B cell (primary cell): ENCODE data around the gene DSG1. TPM values are rescaled to one million over a fixed set of nuclear protein-coding genes. Genes with fewer than 3 reads are reported as not detected.

ENCODE experiments used
- ATAC-seq: fragments of 200-7000 bp; cut with Tn5 transposase; one replicate; pipeline ENCODE4 v1.10.0; 2021; ENCODE audit warnings: low read depth, mild to moderate bottlenecking, moderate number of reproducible peaks, moderate library complexity
- CTCF ChIA-PET: fragments of 350-600 bp; sonication (Branson Sonifier 250); formaldehyde crosslinking; loops from one replicate; lab custom pipeline; 2021; ENCODE audit warnings: antibody characterized with exemption, inconsistent platforms; lab: Charles Lee
- POLR2A ChIA-PET: fragments of 350-600 bp; sonication (Branson Sonifier 250); formaldehyde crosslinking; loops from one replicate; lab custom pipeline; 2021; ENCODE audit warnings: antibody characterized with exemption; lab: Charles Lee
- DNase-seq: peaks from one replicate; pipeline ENCODE4 v3.0.0; 2013
- H2AFZ ChIP-seq: 2 replicates; pipeline ENCODE4 v1.6.1; 2012; ENCODE audit warnings: mild to moderate bottlenecking, low read depth, low read length; ENCODE audit not compliant: insufficient read depth, poor library complexity, severe bottlenecking
- H3K27ac ChIP-seq, 2 donors: 1 replicate in 1 of 2; 2 replicates in 1 of 2; pipeline ENCODE4 v1.5.1; 2012 to 2013; ENCODE audit warnings: low read length in 2 of 2, mild to moderate bottlenecking in 2 of 2, moderate library complexity in 1 of 2
- H3K27me3 ChIP-seq, 4 experiments: fragments of 200-600 bp in 1 of 4; sonication (generic) in 1 of 4; replicated peaks in 1 of 4; 1 replicate in 2 of 4; 2 replicates in 2 of 4; pipeline versions ENCODE4 v1.6.1 to v1.7.0; 2013 to 2016; ENCODE audit warnings: low read length in 3 of 4, mild to moderate bottlenecking in 2 of 4, mixed read lengths in 1 of 4, moderate library complexity in 1 of 4; ENCODE audit not compliant: insufficient read depth in 4 of 4, control insufficient read depth in 3 of 4; ENCODE audit errors: control extremely low read depth in 1 of 4
- H3K36me3 ChIP-seq, 2 experiments: replicated peaks in 1 of 2; 1 replicate in 1 of 2; 2 replicates in 1 of 2; pipeline versions ENCODE4 v1.6.1 to v1.7.1; 2013; ENCODE audit warnings: low read length in 1 of 2; ENCODE audit not compliant: insufficient read depth in 2 of 2, control insufficient read depth in 1 of 2; ENCODE audit errors: control extremely low read depth in 1 of 2, extremely low read depth in 1 of 2
- H3K4me1 ChIP-seq, 2 donors: fragments of 200-600 bp in 1 of 2; sonication (generic) in 1 of 2; 1 replicate in 1 of 2; 2 replicates in 1 of 2; pipeline versions ENCODE4 v1.5.1 to v1.6.1; 2013 to 2017; ENCODE audit warnings: low read length in 2 of 2; ENCODE audit not compliant: control insufficient read depth in 2 of 2, insufficient read depth in 2 of 2
- H3K4me2 ChIP-seq: replicated peaks from 2 replicates; pipeline ENCODE3; 2012; ENCODE audit warnings: mild to moderate bottlenecking, low read depth, low read length; ENCODE audit not compliant: poor library complexity, severe bottlenecking
- H3K4me3 ChIP-seq, 5 experiments: fragments of 200-600 bp in 1 of 5; sonication (generic) in 1 of 5; 1 replicate in 3 of 5; 2 replicates in 2 of 5; pipeline versions ENCODE4 v1.5.1 to v1.7.0; 2011 to 2016; ENCODE audit warnings: low read length in 4 of 5, mild to moderate bottlenecking in 4 of 5, low read depth in 2 of 5, control low read depth in 1 of 5, moderate library complexity in 1 of 5; ENCODE audit not compliant: insufficient read depth in 1 of 5; ENCODE audit errors: control extremely low read depth in 1 of 5, extremely low read depth in 1 of 5
- H3K79me2 ChIP-seq: fragments of 200-600 bp; sonication (generic); one replicate; pipeline ENCODE4 v1.6.0; 2016; ENCODE audit warnings: low read length; ENCODE audit not compliant: control insufficient read depth, insufficient read depth
- H3K9ac ChIP-seq: fragments of 200-600 bp; sonication (generic); 2 replicates; pipeline ENCODE4 v1.6.1; 2017; ENCODE audit warnings: mild to moderate bottlenecking, low read length, moderate library complexity
- H3K9me3 ChIP-seq, 3 donors: one replicate each; pipeline versions ENCODE4 v1.6.1 to v1.7.1; 2013; ENCODE audit warnings: low read length in 2 of 3; ENCODE audit not compliant: control insufficient read depth in 2 of 3, insufficient read depth in 1 of 3; ENCODE audit errors: control extremely low read depth in 1 of 3
- H4K20me1 ChIP-seq: 2 replicates; pipeline ENCODE4 v1.6.0; 2012; ENCODE audit warnings: mild to moderate bottlenecking, low read length; ENCODE audit not compliant: insufficient read depth, control insufficient read depth, poor library complexity, severe bottlenecking
- H3K27ac Mint-ChIP-seq: one replicate; pipeline ENCODE4 v1.8.0; 2021; ENCODE audit warnings: mixed read lengths
- H3K27me3 Mint-ChIP-seq: one replicate; pipeline ENCODE4 v1.8.0; 2021; ENCODE audit warnings: mixed read lengths
- H3K4me1 Mint-ChIP-seq: one replicate; pipeline ENCODE4 v1.8.0; 2021; ENCODE audit warnings: mixed read lengths
- H3K4me3 Mint-ChIP-seq: one replicate; pipeline ENCODE4 v1.8.0; 2021; ENCODE audit warnings: mixed read lengths
- H3K9me3 Mint-ChIP-seq: one replicate; pipeline ENCODE4 v1.8.0; 2022; ENCODE audit warnings: mixed read lengths; ENCODE audit not compliant: insufficient read depth
- EZH2 ChIP-seq: IDR thresholded peaks from 2 replicates; pipeline ENCODE4 v1.6.1; 2012; ENCODE audit warnings: borderline replicate concordance, low read depth, mild to moderate bottlenecking, moderate library complexity, low read length; ENCODE audit not compliant: insufficient read depth, poor library complexity, severe bottlenecking
- WGBS: methylation state at CpG from one replicate; pipeline ENCODE4 v1.1.5; 2013; ENCODE audit warnings: missing lambda C conversion rate; ENCODE audit not compliant: insufficient coverage; 5-methylcytosine and 5-hydroxymethylcytosine counted together
- intact Hi-C: fragments of 100-400 bp; cut with micrococcal nuclease; formaldehyde crosslinking; loops from one replicate; pipeline ENCODE4 v1.10.0; 2022
- polyA plus RNA-seq: library from polyadenylated mRNA; depleted of rRNA; stranded (reverse); fragments of >200 nt; gene quantifications from 2 replicates; pipeline ENCODE4 v1.2.3, GENCODE V29; 2012
- total RNA-seq, 2 donors: library from RNA; stranded (reverse); fragments of 120-200 nt in 1 of 2; gene quantifications; 1 replicate in 1 of 2; 2 replicates in 1 of 2; pipeline versions ENCODE4 v1.2.3 to v1.2.4, GENCODE V29; 2013 to 2022
- TF ChIP-seq, protein P1 (sequence below): fragments of 200-600 bp; IDR thresholded peaks from one replicate; pipeline ENCODE4 v1.8.0; 2022; ENCODE audit warnings: antibody characterized with exemption, mild to moderate bottlenecking

The DSG1 gene
- total and polyA plus RNA-seq, 2 donors (not counting 1 experiment from before 2014, with no cell fraction given), result not detected

DNA sequence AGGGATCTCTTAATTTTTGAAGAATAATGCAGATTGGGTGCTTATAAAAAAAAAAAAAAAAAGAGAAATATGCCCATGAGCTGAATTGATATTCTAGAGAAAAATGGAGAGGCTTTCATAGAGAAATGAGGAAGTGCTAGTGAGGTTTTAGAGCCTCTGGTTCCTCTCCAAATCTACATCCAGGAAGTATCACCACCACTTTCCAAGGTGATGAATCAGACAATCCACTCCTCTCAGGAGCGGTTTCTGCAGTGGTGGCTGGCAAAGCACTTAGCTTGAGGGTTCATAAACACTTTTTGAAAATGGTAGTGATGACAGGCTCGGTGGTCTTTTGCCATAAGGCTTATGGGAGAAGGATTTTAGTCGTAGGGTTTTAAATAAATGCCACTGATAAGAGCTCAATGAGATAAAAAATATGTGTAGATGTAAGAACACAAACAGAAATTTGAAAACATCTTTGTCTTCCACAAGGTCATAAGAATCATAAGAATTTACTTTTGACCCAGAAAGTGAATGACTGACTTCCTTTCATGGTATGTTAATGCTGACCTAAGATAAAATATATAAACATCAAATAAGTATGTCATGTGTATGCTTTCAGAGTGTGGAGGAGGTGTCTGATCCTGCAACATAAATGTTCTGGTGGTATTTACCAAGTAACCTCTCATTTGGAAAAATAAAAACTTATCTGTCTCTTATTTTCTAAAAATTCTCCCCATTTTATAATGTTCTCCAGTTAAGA is 42.1 kb upstream of the DSG1 start:
- no CpG with 5 or more reads among the region's 3 CpGs for WGBS
- Histone ChIP-seq H3K4me3 (no peak overlapping the region), H3K27ac (no peak overlapping the region), H3K9ac (no peak overlapping the region), H3K4me1 (no peaks in the 10 kb centered on the region), H2AFZ (no peak overlapping the region), H4K20me1 (no peaks in the 10 kb centered on the region), H3K27me3 (no peaks in the 10 kb centered on the region), H3K36me3 (no peaks in the 10 kb centered on the region), H3K79me2 (no peaks in the 10 kb centered on the region), H3K9me3 (no peaks in the 10 kb centered on the region), H3K4me2 (no peak overlapping the region)
- CTCF ChIA-PET, result no interaction called here
- Mint-ChIP-seq H3K9me3 (no peaks in the 10 kb centered on the region), H3K27me3 (no peaks in the 10 kb centered on the region), H3K4me1 (no peaks in the 10 kb centered on the region), H3K27ac (no peak overlapping the region), H3K4me3 (no peak overlapping the region)
- intact Hi-C loops, result no loop called here
- POLR2A ChIA-PET, result no interaction called here
- TF ChIP-seq, protein P1, sequence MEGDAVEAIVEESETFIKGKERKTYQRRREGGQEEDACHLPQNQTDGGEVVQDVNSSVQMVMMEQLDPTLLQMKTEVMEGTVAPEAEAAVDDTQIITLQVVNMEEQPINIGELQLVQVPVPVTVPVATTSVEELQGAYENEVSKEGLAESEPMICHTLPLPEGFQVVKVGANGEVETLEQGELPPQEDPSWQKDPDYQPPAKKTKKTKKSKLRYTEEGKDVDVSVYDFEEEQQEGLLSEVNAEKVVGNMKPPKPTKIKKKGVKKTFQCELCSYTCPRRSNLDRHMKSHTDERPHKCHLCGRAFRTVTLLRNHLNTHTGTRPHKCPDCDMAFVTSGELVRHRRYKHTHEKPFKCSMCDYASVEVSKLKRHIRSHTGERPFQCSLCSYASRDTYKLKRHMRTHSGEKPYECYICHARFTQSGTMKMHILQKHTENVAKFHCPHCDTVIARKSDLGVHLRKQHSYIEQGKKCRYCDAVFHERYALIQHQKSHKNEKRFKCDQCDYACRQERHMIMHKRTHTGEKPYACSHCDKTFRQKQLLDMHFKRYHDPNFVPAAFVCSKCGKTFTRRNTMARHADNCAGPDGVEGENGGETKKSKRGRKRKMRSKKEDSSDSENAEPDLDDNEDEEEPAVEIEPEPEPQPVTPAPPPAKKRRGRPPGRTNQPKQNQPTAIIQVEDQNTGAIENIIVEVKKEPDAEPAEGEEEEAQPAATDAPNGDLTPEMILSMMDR, result no peak
- no peak for TF ChIP-seq EZH2
- ATAC-seq (no peak), DNase-seq (no peak)

DNA sequence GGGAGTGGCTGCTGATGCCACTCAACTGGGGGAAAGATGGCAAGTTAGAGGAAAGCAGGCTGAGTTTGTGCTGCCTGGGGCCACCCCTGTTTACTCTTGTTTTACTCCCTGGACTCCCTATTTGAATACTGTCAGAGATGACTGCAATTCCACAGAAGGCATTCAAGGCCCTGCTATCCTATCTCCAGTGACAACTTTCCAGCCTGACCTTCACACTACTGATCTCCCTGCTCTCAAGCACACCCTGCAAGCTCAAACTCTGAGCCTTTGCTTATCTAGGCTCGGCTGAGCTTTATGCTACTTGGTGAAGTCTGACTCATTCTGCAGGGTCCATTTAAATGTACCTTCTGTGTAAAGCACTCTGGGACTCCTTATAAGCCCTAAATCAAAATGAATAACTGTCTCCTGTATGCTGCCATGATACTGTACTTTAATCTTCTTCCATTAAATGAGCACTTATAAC is 39.3 kb upstream of the DSG1 start:
- Histone ChIP-seq H3K27ac (no peak overlapping the region), H3K4me3 (no peak overlapping the region), H3K27me3 (no peaks in the 10 kb centered on the region), H3K4me2 (no peak overlapping the region), H3K9ac (no peak overlapping the region), H3K36me3 (no peaks in the 10 kb centered on the region), H3K79me2 (no peaks in the 10 kb centered on the region), H3K4me1 (no peaks in the 10 kb centered on the region), H2AFZ (no peak overlapping the region), H4K20me1 (no peaks in the 10 kb centered on the region), H3K9me3 (no peaks in the 10 kb centered on the region)
- ATAC-seq (no peak), DNase-seq (no peak)
- WGBS, result 100% methylated on average over 1 of the region's 1 CpG
- Mint-ChIP-seq H3K4me1 (no peaks in the 10 kb centered on the region), H3K4me3 (no peak overlapping the region), H3K27ac (no peak overlapping the region), H3K9me3 (no peaks in the 10 kb centered on the region), H3K27me3 (no peaks in the 10 kb centered on the region)
- intact Hi-C loops, result no loop called here
- CTCF ChIA-PET, result no interaction called here
- POLR2A ChIA-PET, result no interaction called here
- TF ChIP-seq, protein P1, result no peak
- no peak for TF ChIP-seq EZH2
